Brain microvascular endothelial cell (primary cell): ENCODE results near the gene CALHM5.

ENCODE experiments used
- DNase-seq: peaks from one replicate; pipeline ENCODE4 v3.0.0-alpha.2; 2020
- H3K27ac ChIP-seq: fragments of 250-450 bp; sonication (Bioruptor Pico); 2 replicates; pipeline ENCODE4 v1.5.1; 2020; ENCODE audit warnings: mild to moderate bottlenecking, moderate library complexity
- H3K27me3 ChIP-seq: fragments of 250-450 bp; sonication (Bioruptor Pico); replicated peaks from 2 replicates; pipeline ENCODE4 v1.5.1; 2020; ENCODE audit warnings: mild to moderate bottlenecking
- H3K36me3 ChIP-seq: fragments of 250-450 bp; sonication (Bioruptor Pico); replicated peaks from 2 replicates; pipeline ENCODE4 v1.5.1; 2020; ENCODE audit warnings: mild to moderate bottlenecking
- H3K4me3 ChIP-seq: 2 replicates; pipeline ENCODE4 v1.5.1; 2011; ENCODE audit warnings: low read depth, mild to moderate bottlenecking, control low read depth, low read length, moderate library complexity
- in situ Hi-C: cut with HindIII; loops from 2 replicates; pipeline ENCODE4 v1.10.0; 2017; ENCODE audit warnings: low sequenced_read_pairs, low pct_ligation_motif_present
- TF ChIP-seq, protein P1 (sequence below): IDR thresholded peaks from 2 replicates; pipeline ENCODE4 v1.5.1; 2011; ENCODE audit warnings: low read depth, mild to moderate bottlenecking, moderate library complexity, low read length, control low read depth, inconsistent platforms; ENCODE audit errors: missing control alignments

The CALHM5 gene

DNA sequence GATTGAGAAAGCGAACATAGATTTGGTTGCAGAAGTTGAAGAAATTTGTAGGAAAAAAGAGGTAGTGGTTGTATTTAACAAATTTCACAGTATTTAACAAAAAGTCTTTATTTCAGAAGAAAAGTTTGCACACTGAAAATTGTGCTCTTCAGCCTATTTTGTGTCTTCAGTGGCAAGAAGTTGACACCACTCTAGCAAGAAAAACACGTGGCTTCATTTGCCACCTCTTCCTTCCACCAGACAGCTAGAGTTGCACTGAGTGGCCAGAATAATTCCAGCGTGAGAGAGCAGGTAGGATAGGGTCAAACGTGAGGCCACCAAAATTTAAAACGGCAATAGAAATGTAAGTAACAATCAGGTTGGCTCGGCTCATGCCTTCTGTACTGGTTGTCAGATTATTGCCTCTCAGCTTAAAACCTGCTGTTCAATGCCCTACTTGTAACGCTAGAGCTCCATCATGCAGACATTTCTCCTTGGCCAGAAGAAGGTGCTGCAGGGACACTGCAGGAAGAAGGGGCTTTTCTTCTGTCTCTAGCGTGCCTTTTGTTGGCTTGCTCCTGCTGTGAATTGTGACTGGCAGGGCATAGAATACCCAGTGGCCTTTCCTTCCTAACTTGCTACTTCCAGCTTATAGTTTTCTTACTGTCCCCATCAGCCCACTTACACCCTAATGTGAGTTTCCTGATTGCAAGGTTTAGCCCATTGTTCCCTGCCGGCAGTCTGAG, 22.0 kb downstream of the CALHM5 start:
- in situ Hi-C loops = no loop called here
- Histone ChIP-seq H3K27me3 (no peaks in the 10 kb centered on the region), H3K36me3 (no peaks in the 10 kb centered on the region), H3K27ac (no peak overlapping the region), H3K4me3 (no peak overlapping the region)
- no peak for DNase-seq
- TF ChIP-seq, protein P1, sequence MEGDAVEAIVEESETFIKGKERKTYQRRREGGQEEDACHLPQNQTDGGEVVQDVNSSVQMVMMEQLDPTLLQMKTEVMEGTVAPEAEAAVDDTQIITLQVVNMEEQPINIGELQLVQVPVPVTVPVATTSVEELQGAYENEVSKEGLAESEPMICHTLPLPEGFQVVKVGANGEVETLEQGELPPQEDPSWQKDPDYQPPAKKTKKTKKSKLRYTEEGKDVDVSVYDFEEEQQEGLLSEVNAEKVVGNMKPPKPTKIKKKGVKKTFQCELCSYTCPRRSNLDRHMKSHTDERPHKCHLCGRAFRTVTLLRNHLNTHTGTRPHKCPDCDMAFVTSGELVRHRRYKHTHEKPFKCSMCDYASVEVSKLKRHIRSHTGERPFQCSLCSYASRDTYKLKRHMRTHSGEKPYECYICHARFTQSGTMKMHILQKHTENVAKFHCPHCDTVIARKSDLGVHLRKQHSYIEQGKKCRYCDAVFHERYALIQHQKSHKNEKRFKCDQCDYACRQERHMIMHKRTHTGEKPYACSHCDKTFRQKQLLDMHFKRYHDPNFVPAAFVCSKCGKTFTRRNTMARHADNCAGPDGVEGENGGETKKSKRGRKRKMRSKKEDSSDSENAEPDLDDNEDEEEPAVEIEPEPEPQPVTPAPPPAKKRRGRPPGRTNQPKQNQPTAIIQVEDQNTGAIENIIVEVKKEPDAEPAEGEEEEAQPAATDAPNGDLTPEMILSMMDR = peak; percentile 42

DNA sequence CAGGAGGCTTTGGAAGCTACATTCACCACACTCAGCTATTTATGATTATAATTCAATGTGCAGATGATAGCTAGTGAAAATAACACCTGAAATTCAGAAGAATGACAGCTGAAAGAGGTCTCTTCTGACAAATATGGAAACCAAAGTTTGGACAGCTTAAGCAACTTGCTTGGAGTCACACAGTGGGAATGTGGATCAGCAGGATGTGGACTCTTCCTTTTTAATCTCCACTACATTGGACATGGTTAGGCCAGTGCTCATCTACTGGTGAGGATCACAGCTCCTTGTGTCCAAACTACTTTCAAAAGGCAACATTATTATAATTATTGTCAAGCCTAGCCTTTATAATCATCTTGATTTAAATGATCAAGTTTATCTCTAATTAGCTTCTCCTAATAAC, 23.7 kb downstream of the CALHM5 start:
- Histone ChIP-seq H3K4me3 (no peak overlapping the region), H3K36me3 (no peaks in the 10 kb centered on the region), H3K27me3 (no peaks in the 10 kb centered on the region), H3K27ac (no peak overlapping the region)
- TF ChIP-seq, protein P1 = no peak
- in situ Hi-C loops = no loop called here
- no peak for DNase-seq

DNA sequence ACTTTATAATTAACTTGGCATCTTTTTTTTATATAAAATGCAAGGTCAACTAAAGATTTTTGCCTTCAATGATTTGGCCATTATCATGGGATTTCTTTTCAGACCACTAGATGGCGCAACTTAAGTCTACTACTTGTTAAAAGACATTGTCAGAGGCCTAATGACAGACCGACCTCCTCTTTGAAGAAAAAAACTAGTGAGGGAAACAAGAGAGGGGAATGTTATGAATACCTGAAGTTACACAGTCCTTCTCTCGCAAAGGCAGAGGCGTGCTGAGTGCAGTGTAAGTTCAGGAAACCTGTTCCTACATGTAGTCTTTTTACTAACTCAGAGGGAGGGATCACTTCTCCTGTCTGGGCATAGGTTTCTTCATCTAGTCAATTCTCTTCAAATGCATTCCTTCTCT, 24.8 kb downstream of the CALHM5 start:
- in situ Hi-C loops = no loop called here
- H3K27me3 ChIP-seq = no peaks in the 10 kb centered on the region
- H3K4me3 ChIP-seq = no peak overlapping the region
- H3K27ac ChIP-seq = no peak overlapping the region
- peak; percentile 60 for DNase-seq
- H3K36me3 ChIP-seq = no peaks in the 10 kb centered on the region
- TF ChIP-seq, protein P1 = peak; percentile 57

DNA sequence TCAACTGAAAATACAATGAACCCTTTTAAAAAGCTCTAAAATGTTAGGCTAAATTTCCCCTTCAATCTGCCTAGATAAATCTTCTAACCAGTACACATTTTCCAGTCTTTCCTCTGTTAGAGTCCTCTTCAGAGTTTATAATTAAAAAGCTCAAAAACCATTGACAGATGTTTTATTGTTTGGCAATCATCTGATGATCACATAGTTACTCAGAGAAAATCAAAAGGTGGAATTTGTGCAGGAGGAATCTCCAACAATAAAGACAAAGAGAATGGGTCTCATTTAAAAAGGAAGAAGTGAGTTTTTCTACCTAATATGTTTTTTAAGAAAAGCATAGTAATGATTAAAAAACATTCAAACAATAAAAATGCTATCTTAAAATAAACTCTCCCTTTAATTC, 31.0 kb downstream of the CALHM5 start:
- no peak overlapping the region for H3K4me3 ChIP-seq
- TF ChIP-seq, protein P1 = no peak
- H3K27ac ChIP-seq = no peak overlapping the region
- no peak for DNase-seq
- no peaks in the 10 kb centered on the region for H3K36me3 ChIP-seq
- H3K27me3 ChIP-seq = no peaks in the 10 kb centered on the region
- in situ Hi-C loops = no loop called here

DNA sequence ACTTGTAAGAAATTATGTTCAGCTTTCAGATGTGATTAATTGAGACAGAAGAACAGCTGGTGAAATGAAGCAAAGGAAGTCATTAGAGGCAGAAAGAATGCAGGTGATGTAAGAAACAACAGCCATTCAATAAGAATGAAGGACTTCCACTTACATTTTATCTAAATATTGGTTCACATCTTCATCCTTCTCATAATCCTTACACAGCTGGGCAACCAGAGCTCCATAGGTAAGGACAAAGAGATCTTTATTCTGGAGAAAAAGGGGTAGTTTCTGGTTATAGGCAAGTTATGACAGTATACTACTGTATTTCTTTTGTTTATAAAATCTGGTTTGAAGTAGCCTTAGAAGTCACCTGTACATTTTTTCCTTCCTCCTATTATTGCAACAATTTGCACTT, 31.7 kb downstream of the CALHM5 start:
- no peak overlapping the region for H3K4me3 ChIP-seq
- no peak for DNase-seq
- no peaks in the 10 kb centered on the region for H3K36me3 ChIP-seq
- in situ Hi-C loops = no loop called here
- H3K27ac ChIP-seq = no peak overlapping the region
- TF ChIP-seq, protein P1 = no peak
- no peaks in the 10 kb centered on the region for H3K27me3 ChIP-seq

DNA sequence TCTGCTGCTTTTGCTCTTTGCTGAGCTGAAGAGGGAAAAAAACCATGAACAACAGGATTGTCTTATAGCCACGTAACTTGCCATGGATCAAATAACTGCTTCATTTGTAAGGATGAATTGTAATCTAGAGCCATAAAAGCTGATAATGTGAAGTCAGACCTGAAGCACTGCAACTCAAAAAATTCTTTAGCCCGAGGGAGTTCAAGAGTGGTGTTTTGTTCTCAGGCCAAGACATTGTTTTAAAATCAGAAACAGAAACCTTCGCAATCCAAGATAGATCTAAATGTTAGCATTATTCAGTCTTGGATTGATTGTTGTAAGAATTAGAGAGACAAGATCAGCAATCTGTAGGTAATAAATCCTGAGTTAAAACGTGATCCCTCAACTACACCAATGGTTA, 34.2 kb downstream of the CALHM5 start, which contains the start of gene TRAPPC3L:
Gene TRAPPC3L, minus strand, starts transcription at position 34 of the 400 bp plus-strand sequence. CDS start 170 bp downstream, outside the sequence.
- TF ChIP-seq, protein P1 = no peak

More for the DNA sequence above, 34.2 kb downstream of the CALHM5 start, which contains the start of gene TRAPPC3L:
- Histone ChIP-seq H3K36me3 (no peaks in the 10 kb centered on the region), H3K27ac (no peak within 1 kb of the TSS), H3K4me3 (no peak within 1 kb of the TSS), H3K27me3 (no peaks in the 10 kb centered on the region)
- DNase-seq = no peak
- in situ Hi-C loops = no loop called here
